IMR-90 (cell line): ENCODE data around the gene SLC38A6. TPM values are rescaled to one million over a fixed set of nuclear protein-coding genes. Genes with fewer than 3 reads are reported as not detected.

Experiments used
- ATAC-seq: fragments of 200-7000 bp; cut with Tn5 transposase; 2 replicates; pipeline ENCODE4 v1.9.1; 2020; ENCODE audit warnings: low read depth, mild to moderate bottlenecking, moderate library complexity
- BruUV-seq: library from RNA; stranded (reverse); fragments of 400-500 nt; replicated peaks from 2 replicates; lab custom pipeline; 2021; lab: Mats Ljungman, UMichigan
- CTCF ChIA-PET: fragments of 300-600 bp; formaldehyde crosslinking; extraction: SDS; loops from one replicate; lab custom pipeline; 2021; ENCODE audit warnings: antibody characterized with exemption; lab: Yijun Ruan, JAX
- POLR2A ChIA-PET: fragments of 300-600 bp; sonication (Branson Sonifier 250); formaldehyde crosslinking; loops from one replicate; lab custom pipeline; 2022; ENCODE audit warnings: antibody characterized with exemption; ENCODE audit not compliant: unreplicated experiment; lab: Charles Lee
- DNase-seq: peaks from one replicate; pipeline ENCODE4 v3.0.0; 2013
- H2AFZ ChIP-seq: replicated peaks from 2 replicates; pipeline ENCODE3; 2013; ENCODE audit warnings: low read length, mild to moderate bottlenecking; ENCODE audit not compliant: poor library complexity
- H2AK5ac ChIP-seq: 2 replicates; pipeline ENCODE4 v1.6.1; 2013; ENCODE audit warnings: low read depth, low read length, inconsistent platforms
- H2AK9ac ChIP-seq: replicated peaks from 2 replicates; pipeline ENCODE3; 2013; ENCODE audit warnings: mild to moderate bottlenecking, low read depth, low read length, moderate library complexity; ENCODE audit not compliant: poor library complexity
- H2BK120ac ChIP-seq: 2 replicates; pipeline ENCODE4 v1.6.1; 2013; ENCODE audit warnings: low read depth, low read length, inconsistent platforms
- H2BK15ac ChIP-seq: 3 replicates; pipeline ENCODE4 v1.6.1; 2013; ENCODE audit warnings: low read depth, low read length, inconsistent platforms
- H2BK20ac ChIP-seq: 2 replicates; pipeline ENCODE4 v1.6.1; 2013; ENCODE audit warnings: low read depth, mild to moderate bottlenecking, inconsistent platforms, low read length, moderate library complexity
- H2BK5ac ChIP-seq: 2 replicates; pipeline ENCODE4 v1.6.1; 2013; ENCODE audit warnings: mild to moderate bottlenecking, low read depth, low read length, inconsistent platforms; ENCODE audit not compliant: poor library complexity, severe bottlenecking
- H3K14ac ChIP-seq: replicated peaks from 2 replicates; pipeline ENCODE4 v1.6.1; 2013; ENCODE audit warnings: low read depth, low read length, inconsistent platforms
- H3K18ac ChIP-seq: 2 replicates; pipeline ENCODE4 v1.6.1; 2013; ENCODE audit warnings: low read depth, low read length, control low read depth
- H3K23ac ChIP-seq: 2 replicates; pipeline ENCODE4 v1.6.1; 2013; ENCODE audit warnings: low read depth, low read length, inconsistent platforms
- H3K27ac ChIP-seq: 2 replicates; pipeline ENCODE4 v1.5.1; 2013; ENCODE audit warnings: mild to moderate bottlenecking, control low read depth, low read length; ENCODE audit not compliant: insufficient read depth
- H3K27me3 ChIP-seq: 2 replicates; pipeline ENCODE4 v1.6.1; 2013; ENCODE audit warnings: low read length; ENCODE audit not compliant: control insufficient read depth, insufficient read depth
- H3K36me3 ChIP-seq: 2 replicates; pipeline ENCODE4 v1.6.1; 2013; ENCODE audit warnings: low read length, mixed read lengths; ENCODE audit not compliant: control insufficient read depth, insufficient read depth
- H3K4ac ChIP-seq: 2 replicates; pipeline ENCODE4 v1.6.1; 2013; ENCODE audit warnings: low read depth, low read length, inconsistent platforms
- H3K4me1 ChIP-seq: 2 replicates; pipeline ENCODE4 v1.6.1; 2013; ENCODE audit warnings: low read length, mixed read lengths; ENCODE audit not compliant: control insufficient read depth, insufficient read depth
- H3K4me2 ChIP-seq: 2 replicates; pipeline ENCODE4 v1.6.1; 2013; ENCODE audit warnings: low read depth, mild to moderate bottlenecking, control low read depth, low read length, moderate library complexity
- H3K4me3 ChIP-seq: 2 replicates; pipeline ENCODE4 v1.5.1; 2013; ENCODE audit warnings: low read depth, mild to moderate bottlenecking, control low read depth, low read length, moderate library complexity; ENCODE audit not compliant: insufficient read depth
- H3K56ac ChIP-seq: 2 replicates; pipeline ENCODE4 v1.6.1; 2013; ENCODE audit warnings: low read length, inconsistent platforms; ENCODE audit not compliant: insufficient read depth; ENCODE audit errors: extremely low read depth
- H3K79me1 ChIP-seq, 2 experiments: 2 replicates each; pipeline ENCODE4 v1.6.1; 2013; ENCODE audit warnings: low read length in 2 of 2, inconsistent platforms in 1 of 2, low read depth in 1 of 2
- H3K9ac ChIP-seq: 2 replicates; pipeline ENCODE4 v1.6.1; 2013; ENCODE audit warnings: low read depth, low read length, control low read depth
- H3K9me1 ChIP-seq: 2 replicates; pipeline ENCODE4 v1.6.1; 2013; ENCODE audit warnings: low read length, inconsistent platforms; ENCODE audit not compliant: insufficient read depth
- H3K9me3 ChIP-seq: 2 replicates; pipeline ENCODE4 v1.6.1; 2013; ENCODE audit warnings: low read length; ENCODE audit not compliant: control insufficient read depth, insufficient read depth
- H4K20me1 ChIP-seq: 2 replicates; pipeline ENCODE4 v1.6.1; 2013; ENCODE audit warnings: low read length, inconsistent platforms; ENCODE audit not compliant: insufficient read depth
- H4K5ac ChIP-seq: 2 replicates; pipeline ENCODE4 v1.6.1; 2013; ENCODE audit warnings: mild to moderate bottlenecking, low read depth, low read length, control low read depth
- H4K8ac ChIP-seq, 2 experiments: 2 replicates each; pipeline ENCODE4 v1.6.1; 2013; ENCODE audit warnings: low read depth in 2 of 2, low read length in 2 of 2, control low read depth in 1 of 2, inconsistent platforms in 1 of 2
- H4K91ac ChIP-seq: 2 replicates; pipeline ENCODE4 v1.6.1; 2013; ENCODE audit warnings: low read depth, low read length, inconsistent platforms; ENCODE audit not compliant: insufficient read depth
- NFE2L2 ChIP-seq: fragments of 150-350 bp; IDR thresholded peaks from 2 replicates; pipeline ENCODE4 v1.6.1; 2016; ENCODE audit warnings: low read depth, mild to moderate bottlenecking, low read length
- SMC3 ChIP-seq: fragments of 150-350 bp; IDR thresholded peaks from 2 replicates; pipeline ENCODE4 v1.6.1; 2016; ENCODE audit warnings: low read depth, mild to moderate bottlenecking, antibody characterized with exemption, low read length, moderate library complexity
- WGBS, 2 experiments: methylation state at CpG; one replicate each; pipeline versions ENCODE4 v1.1.5 to v1.1.7; 2013; ENCODE audit warnings: missing lambda C conversion rate in 2 of 2; ENCODE audit not compliant: insufficient read length in 1 of 2; ENCODE audit errors: extremely low coverage in 2 of 2; 5-methylcytosine and 5-hydroxymethylcytosine counted together
- dilution Hi-C: fragments of 300-500 bp; cut with HindIII; formaldehyde crosslinking; loops from one replicate; pipeline ENCODE4 v1.14.3; 2018; ENCODE audit warnings: low sequenced_read_pairs; ENCODE audit not compliant: unreplicated experiment
- in situ Hi-C: fragments of 300-500 bp; cut with MboI; formaldehyde crosslinking; loops from 3 replicates; pipeline ENCODE4 v1.14.3; 2019; ENCODE audit warnings: low sequenced_read_pairs, inconsistent platforms, mixed read lengths
- intact Hi-C: fragments of 100-400 bp; cut with micrococcal nuclease; formaldehyde crosslinking; loops from 2 replicates; pipeline ENCODE4 v1.10.0; 2022
- polyA plus RNA-seq, 3 experiments: library from polyadenylated mRNA; depleted of rRNA; stranded (reverse); fragments of >200 nt; gene quantifications; 2 replicates each; pipeline ENCODE4 v1.2.3, GENCODE V29; 2012; ENCODE audit warnings: low replicate concordance in 1 of 3
- total RNA-seq: library from RNA; depleted of rRNA; stranded (reverse); fragments of >200 nt; gene quantifications from 2 replicates; pipeline ENCODE4 v1.2.3, GENCODE V29; 2012
- TF ChIP-seq, protein P1 (sequence below): conservative IDR thresholded peaks from 2 replicates; pipeline ENCODE4 v1.5.1; 2012; ENCODE audit warnings: mild to moderate bottlenecking, low read depth, low read length, improper control_type of control experiment

Gene SLC38A6
- total and polyA plus RNA-seq, 2 of the 4 experiments (the other 2 are of a cell fraction) = 15.5 to 18.3 TPM

DNA sequence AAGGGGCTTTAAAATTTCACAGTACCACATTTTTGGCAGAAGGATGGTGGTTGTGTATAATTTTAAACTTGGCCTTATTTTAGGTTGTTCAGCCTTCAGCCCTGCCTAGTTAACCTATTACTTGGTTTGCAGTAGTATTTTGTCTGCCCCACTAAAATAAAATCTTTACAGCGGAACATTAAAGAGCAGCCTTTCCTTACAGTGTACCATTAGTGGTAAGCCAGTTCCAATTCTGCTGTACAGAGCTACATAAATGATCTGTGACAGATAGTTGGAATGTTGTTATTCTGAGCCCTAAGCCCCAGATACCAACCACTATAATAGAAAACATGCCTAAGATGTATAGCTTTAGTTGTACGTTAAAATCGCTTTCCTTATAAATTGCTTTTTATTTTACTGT lies 56.2 kb downstream of the SLC38A6 start:
- dilution Hi-C loops = loop anchor here (25.0 kb wide), 1 partner anchor 400 kb away; the partner anchor contains the start of gene SIX1
- BruUV-seq = no TSS peak

More for the DNA sequence above, 56.2 kb downstream of the SLC38A6 start:
- H3K23ac ChIP-seq = no peak overlapping the region
- no peak for ATAC-seq
- no peaks in the 10 kb centered on the region for H3K27me3 ChIP-seq
- H4K20me1 ChIP-seq = no peaks in the 10 kb centered on the region
- no peak overlapping the region for H2AK9ac ChIP-seq
- H2AFZ ChIP-seq = no peak overlapping the region
- no peak overlapping the region for H4K5ac ChIP-seq
- TF ChIP-seq, protein P1, sequence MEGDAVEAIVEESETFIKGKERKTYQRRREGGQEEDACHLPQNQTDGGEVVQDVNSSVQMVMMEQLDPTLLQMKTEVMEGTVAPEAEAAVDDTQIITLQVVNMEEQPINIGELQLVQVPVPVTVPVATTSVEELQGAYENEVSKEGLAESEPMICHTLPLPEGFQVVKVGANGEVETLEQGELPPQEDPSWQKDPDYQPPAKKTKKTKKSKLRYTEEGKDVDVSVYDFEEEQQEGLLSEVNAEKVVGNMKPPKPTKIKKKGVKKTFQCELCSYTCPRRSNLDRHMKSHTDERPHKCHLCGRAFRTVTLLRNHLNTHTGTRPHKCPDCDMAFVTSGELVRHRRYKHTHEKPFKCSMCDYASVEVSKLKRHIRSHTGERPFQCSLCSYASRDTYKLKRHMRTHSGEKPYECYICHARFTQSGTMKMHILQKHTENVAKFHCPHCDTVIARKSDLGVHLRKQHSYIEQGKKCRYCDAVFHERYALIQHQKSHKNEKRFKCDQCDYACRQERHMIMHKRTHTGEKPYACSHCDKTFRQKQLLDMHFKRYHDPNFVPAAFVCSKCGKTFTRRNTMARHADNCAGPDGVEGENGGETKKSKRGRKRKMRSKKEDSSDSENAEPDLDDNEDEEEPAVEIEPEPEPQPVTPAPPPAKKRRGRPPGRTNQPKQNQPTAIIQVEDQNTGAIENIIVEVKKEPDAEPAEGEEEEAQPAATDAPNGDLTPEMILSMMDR = no peak
- no peak for TF ChIP-seq NFE2L2
- no peak for TF ChIP-seq SMC3
- no peak overlapping the region for H3K4ac ChIP-seq
- H2BK15ac ChIP-seq = no peak overlapping the region
- H2BK5ac ChIP-seq = no peak overlapping the region
- WGBS, 2 experiments = no CpG with 5 or more reads among the region's 3 CpGs
- H3K79me1 ChIP-seq = peaks cover 5 to 7% of the 10 kb centered on the region in 2 experiments; a peak in 3 of 4 replicates
- H3K56ac ChIP-seq = no peak overlapping the region
- H3K4me2 ChIP-seq = no peak overlapping the region
- intact Hi-C loops = no loop called here
- no peaks in the 10 kb centered on the region for H3K9me3 ChIP-seq
- no peak for DNase-seq
- no peak overlapping the region for H3K14ac ChIP-seq
- no peak overlapping the region for H2BK20ac ChIP-seq
- no peak overlapping the region for H3K18ac ChIP-seq
- H3K36me3 ChIP-seq = no peaks in the 10 kb centered on the region
- no peak overlapping the region for H4K8ac ChIP-seq
- no peak overlapping the region for H4K91ac ChIP-seq
- no peak overlapping the region for H2AK5ac ChIP-seq
- no peaks in the 10 kb centered on the region; the same call in 1 of the 2 replicates for H3K4me1 ChIP-seq
- H2BK120ac ChIP-seq = no peak overlapping the region
- CTCF ChIA-PET = no interaction called here
- no peak overlapping the region for H3K27ac ChIP-seq
- no peaks in the 10 kb centered on the region for H3K9me1 ChIP-seq
- H3K9ac ChIP-seq = no peak overlapping the region
- POLR2A ChIA-PET = no interaction called here
- H3K4me3 ChIP-seq = no peak overlapping the region
- in situ Hi-C loops = loop anchor here (25.0 kb wide), 1 partner anchor 700 kb away; no protein-coding TSS in a partner anchor
